ENCODE data around the gene PAM. TPM values are rescaled to one million over a fixed set of nuclear protein-coding genes. Genes with fewer than 3 reads are reported as not detected.
"Not testable (repeated sequence)": the region's sequence is repeated elsewhere in the genome, so short reads cannot be mapped to it uniquely, and the experiment has no call there.

PAM gene
- total RNA-seq, 1 donor from 2014 or later: 85.6 TPM

GRCh38 chr5:102999191-102999590 lies 244.1 kb downstream of the PAM start:
- no peaks in the 10 kb centered on the region for H3K27me3 Mint-ChIP-seq (ENCODE audit: low read depth)
- no peak overlapping the region for H3K4me3 Mint-ChIP-seq
- peaks cover 24% of the 10 kb centered on the region for H3K4me1 Mint-ChIP-seq
- H3K27ac Mint-ChIP-seq (ENCODE audit: unreplicated experiment): no peak overlapping the region
- peaks cover 5% of the 10 kb centered on the region for H3K9me3 Mint-ChIP-seq
- no peak for TF ChIP-seq CTCF (conservative IDR thresholded peaks at IDR 0.05)
- peaks cover 14% of the 10 kb centered on the region for H3K36me3 Mint-ChIP-seq (ENCODE audit: low read depth)
- no peak for DNase-seq (ENCODE audit: low read depth, low spot score)

- H3K27me3 Mint-ChIP-seq (ENCODE audit: low read depth); H3K4me3 Mint-ChIP-seq; DNase-seq (ENCODE audit: low read depth, low spot score); H3K9me3 Mint-ChIP-seq; H3K27ac Mint-ChIP-seq (ENCODE audit: unreplicated experiment): not testable (repeated sequence)
- H3K36me3 Mint-ChIP-seq (ENCODE audit: low read depth): peaks cover 14% of the 10 kb centered on the region
- peaks cover 24% of the 10 kb centered on the region for H3K4me1 Mint-ChIP-seq
These were observed 244.5 kb downstream of the PAM start for GRCh38 chr5:102999621-103000020.

- peaks cover 11% of the 10 kb centered on the region for H3K36me3 Mint-ChIP-seq (ENCODE audit: low read depth)
- H3K9me3 Mint-ChIP-seq: peaks cover 4% of the 10 kb centered on the region
- no peak overlapping the region for H3K27ac Mint-ChIP-seq (ENCODE audit: unreplicated experiment)
- DNase-seq (ENCODE audit: low read depth, low spot score): no peak
- TF ChIP-seq CTCF (conservative IDR thresholded peaks at IDR 0.05): no peak
- no peaks in the 10 kb centered on the region for H3K27me3 Mint-ChIP-seq (ENCODE audit: low read depth)
- peaks cover 24% of the 10 kb centered on the region for H3K4me1 Mint-ChIP-seq
- no peak overlapping the region for H3K4me3 Mint-ChIP-seq
These were observed 245.0 kb downstream of the PAM start for GRCh38 chr5:103000089-103000488.

GRCh38 chr5:103003872-103004271 lies 248.8 kb downstream of the PAM start:
- Mint-ChIP-seq H3K36me3 (ENCODE audit: low read depth) (peaks cover 15% of the 10 kb centered on the region), H3K9me3 (peaks cover 4% of the 10 kb centered on the region), H3K4me1 (no peaks in the 10 kb centered on the region), H3K27me3 (ENCODE audit: low read depth) (no peaks in the 10 kb centered on the region), H3K27ac (ENCODE audit: unreplicated experiment) (no peak overlapping the region), H3K4me3 (no peak overlapping the region)
- no peak for DNase-seq (ENCODE audit: low read depth, low spot score)
- no peak for TF ChIP-seq CTCF (conservative IDR thresholded peaks at IDR 0.05)

- H3K36me3 Mint-ChIP-seq (ENCODE audit: low read depth): peaks cover 11% of the 10 kb centered on the region
- H3K9me3 Mint-ChIP-seq: no peaks in the 10 kb centered on the region
- H3K4me1 Mint-ChIP-seq: no peaks in the 10 kb centered on the region
- no peak for TF ChIP-seq CTCF (conservative IDR thresholded peaks at IDR 0.05)
- H3K27me3 Mint-ChIP-seq (ENCODE audit: low read depth): no peaks in the 10 kb centered on the region
- no peak overlapping the region for H3K27ac Mint-ChIP-seq (ENCODE audit: unreplicated experiment)
- no peak overlapping the region for H3K4me3 Mint-ChIP-seq
- DNase-seq (ENCODE audit: low read depth, low spot score): no peak
These were observed 250.2 kb downstream of the PAM start for GRCh38 chr5:103005276-103005675.

GRCh38 chr5:103006921-103007320 lies 251.8 kb downstream of the PAM start:
- peaks cover 15% of the 10 kb centered on the region for H3K36me3 Mint-ChIP-seq (ENCODE audit: low read depth)

More at GRCh38 chr5:103006921-103007320, 251.8 kb downstream of the PAM start:
- Mint-ChIP-seq H3K27ac (ENCODE audit: unreplicated experiment) (no peak overlapping the region), H3K4me3 (no peak overlapping the region), H3K4me1 (no peaks in the 10 kb centered on the region), H3K9me3 (no peaks in the 10 kb centered on the region), H3K27me3 (ENCODE audit: low read depth) (no peaks in the 10 kb centered on the region)
- no peak for DNase-seq (ENCODE audit: low read depth, low spot score)
- TF ChIP-seq CTCF (conservative IDR thresholded peaks at IDR 0.05): no peak
